Left lung (tissue), 10 donors: ENCODE data around the gene ARHGEF26. TPM values are rescaled to one million over a fixed set of nuclear protein-coding genes. Genes with fewer than 3 reads are reported as not detected.
"Not testable (repeated sequence)": the region's sequence is repeated elsewhere in the genome, so short reads cannot be mapped to it uniquely, and the experiment has no call there.

Experiments used
- ATAC-seq: fragments of 200-7000 bp; cut with Tn5 transposase; one replicate; pipeline ENCODE4 v1.9.1; 2020; ENCODE audit warnings: moderate library complexity
- DNase-seq, 4 donors: peaks; one replicate each; pipeline ENCODE4 v3.0.0-alpha.2; 2013 to 2020
- H3K27ac ChIP-seq, 2 donors: fragments of 200-600 bp; sonication (generic) in 1 of 2; one replicate each; pipeline versions ENCODE4 v1.5.0 to v1.8.0; 2020 to 2021
- H3K27me3 ChIP-seq, 2 donors: fragments of 200-600 bp; sonication (generic) in 1 of 2; one replicate each; pipeline versions ENCODE4 v1.5.0 to v1.8.0; 2020 to 2021
- H3K36me3 ChIP-seq, 2 donors: fragments of 200-600 bp; sonication (generic) in 1 of 2; one replicate each; pipeline versions ENCODE4 v1.5.0 to v1.8.0; 2020 to 2021
- H3K4me1 ChIP-seq, 2 donors: fragments of 200-600 bp; one replicate each; pipeline ENCODE4 v1.8.0; 2021
- H3K4me3 ChIP-seq, 2 donors: fragments of 200-600 bp; sonication (generic) in 1 of 2; one replicate each; pipeline versions ENCODE4 v1.5.0 to v1.8.0; 2020 to 2021; ENCODE audit warnings: mild to moderate bottlenecking in 1 of 2
- H3K9me3 ChIP-seq, 2 donors: fragments of 200-600 bp; sonication (generic) in 1 of 2; one replicate each; pipeline versions ENCODE4 v1.5.0 to v1.8.0; 2020 to 2021
- CTCF ChIP-seq, 2 donors: fragments of 200-600 bp; sonication (generic) in 1 of 2; IDR thresholded peaks; one replicate each; pipeline versions ENCODE4 v1.5.0 to v1.8.0; 2021; ENCODE audit warnings: antibody characterized with exemption in 2 of 2
- intact Hi-C, 2 donors: fragments of 100-400 bp; cut with DNase I; formaldehyde crosslinking; loops; one replicate each; pipeline versions ENCODE4 v1.11.2 to v1.14.2; 2022
- polyA plus RNA-seq, 6 donors: library from polyadenylated mRNA; unstranded; fragments of 120-200 nt; gene quantifications; one replicate each; pipeline ENCODE4 v1.2.1, GENCODE V29; 2013; ENCODE audit not compliant: insufficient read length in 6 of 6
- total RNA-seq, 2 donors: library from RNA; stranded (reverse); fragmentation: NEBNext Ultra II Directional; extraction: Animal tissue kit (Norgen Biotek cat#: 25700); gene quantifications; one replicate each; pipeline ENCODE4 v1.2.1, GENCODE V29; 2021
- donor health status: DM: no; HTN: yes; CAD: no.
- donor health status: DM: no; HTN: no; CAD: no.

ARHGEF26 gene
- total and polyA plus RNA-seq, 8 donors = 25.2 to 58.8 (median 30.0) TPM

- Histone ChIP-seq H3K36me3 (no peaks in the 10 kb centered on the region), H3K27me3 (no peaks in the 10 kb centered on the region), H3K4me1 (no peaks in the 10 kb centered on the region), H3K9me3 (no peaks in the 10 kb centered on the region), H3K4me3 (no peak overlapping the region), H3K27ac (no peak overlapping the region)
- intact Hi-C loops = no loop called here
- DNase-seq = no peak
- no peak for ATAC-seq
- no peak for TF ChIP-seq CTCF (IDR thresholded peaks at IDR 0.05)
Measured at GRCh38 chr3:154085071-154085470, 36.1 kb upstream of the ARHGEF26 start.

GRCh38 chr3:154085799-154086198 is 35.4 kb upstream of the ARHGEF26 start:
- intact Hi-C loops = no loop called here
- Histone ChIP-seq H3K9me3 (no peaks in the 10 kb centered on the region), H3K4me1 (no peaks in the 10 kb centered on the region), H3K36me3 (no peaks in the 10 kb centered on the region), H3K4me3 (no peak overlapping the region), H3K27me3 (no peaks in the 10 kb centered on the region), H3K27ac (no peak overlapping the region)
- ATAC-seq (no peak), DNase-seq (no peak)
- no peak for TF ChIP-seq CTCF (IDR thresholded peaks at IDR 0.05)

- intact Hi-C loops = no loop called here
- no peaks in the 10 kb centered on the region for H3K4me1 ChIP-seq
Measured at GRCh38 chr3:154086286-154086685, 34.9 kb upstream of the ARHGEF26 start.

GRCh38 chr3:154087756-154088480 is 33.3 kb upstream of the ARHGEF26 start:
- H3K27ac ChIP-seq, H3K9me3 ChIP-seq, H3K4me3 ChIP-seq, H3K4me1 ChIP-seq, intact Hi-C loops, H3K36me3 ChIP-seq, H3K27me3 ChIP-seq: not testable (repeated sequence)
- peak in 2 of 4 donors; percentile 53 to 75 for DNase-seq
- peak; percentile 43 for ATAC-seq

More at GRCh38 chr3:154086286-154086685, 34.9 kb upstream of the ARHGEF26 start:
- DNase-seq (no peak), ATAC-seq (no peak)
- no peaks in the 10 kb centered on the region for H3K27me3 ChIP-seq
- H3K27ac ChIP-seq = no peak overlapping the region
- TF ChIP-seq CTCF (IDR thresholded peaks at IDR 0.05) = no peak
- no peaks in the 10 kb centered on the region for H3K9me3 ChIP-seq
- H3K4me3 ChIP-seq = no peak overlapping the region
- no peaks in the 10 kb centered on the region for H3K36me3 ChIP-seq

- intact Hi-C loops = loop anchor here in 1 of 2 donors (10.0 kb wide), 1 partner anchor 165 kb away; no protein-coding TSS in a partner anchor
- Histone ChIP-seq H3K4me1 (no peaks in the 10 kb centered on the region), H3K4me3 (no peak overlapping the region), H3K9me3 (no peaks in the 10 kb centered on the region), H3K27me3 (no peaks in the 10 kb centered on the region), H3K36me3 (no peaks in the 10 kb centered on the region), H3K27ac (no peak overlapping the region)
- DNase-seq (peak in 1 of 4 donors; percentile 60), ATAC-seq (peak; percentile 85)
- no peak for TF ChIP-seq CTCF (IDR thresholded peaks at IDR 0.05)
Measured at GRCh38 chr3:154089421-154090420, 31.5 kb upstream of the ARHGEF26 start.
